NCI-H1436 treated with DMSO at 0.1 percent for 48 hours (cell line): ENCODE measurements around the gene C10orf71.

ENCODE experiments used
- DNase-seq: peaks from one replicate; lab custom pipeline; 2025; lab: John Stamatoyannopoulos, UW

The C10orf71 gene

GRCh38 chr10:49292565-49293207 lies 6.3 kb upstream of the C10orf71 start:
- DNase-seq: no peak

- DNase-seq: no peak
Measured at GRCh38 chr10:49293208-49293603, 5.8 kb upstream of the C10orf71 start.

GRCh38 chr10:49294731-49295130 lies 4.2 kb upstream of the C10orf71 start:
- no peak for DNase-seq

GRCh38 chr10:49295297-49295696 lies 3.7 kb upstream of the C10orf71 start:
- no peak for DNase-seq

GRCh38 chr10:49296382-49296781 lies 2.6 kb upstream of the C10orf71 start:
- DNase-seq: no peak

- DNase-seq: no peak
Measured at GRCh38 chr10:49296836-49297235, 2.1 kb upstream of the C10orf71 start.

- DNase-seq: no peak
Measured at GRCh38 chr10:49297818-49298670, 926 bp upstream of the C10orf71 start.

GRCh38 chr10:49298671-49298982 lies 343 bp upstream of the C10orf71 start:
- no peak for DNase-seq

- DNase-seq: no peak
Measured at GRCh38 chr10:49299816-49300139, 808 bp downstream of the C10orf71 start.

GRCh38 chr10:49300140-49300974 lies 1.4 kb downstream of the C10orf71 start:
- no peak for DNase-seq

- DNase-seq: no peak
Measured at GRCh38 chr10:49301302-49301701, 2.3 kb downstream of the C10orf71 start.

- DNase-seq: no peak
Measured at GRCh38 chr10:49302088-49302487, 3.1 kb downstream of the C10orf71 start.

- DNase-seq: no peak
Measured at GRCh38 chr10:49303711-49304110, 4.7 kb downstream of the C10orf71 start.

GRCh38 chr10:49304137-49304536 lies 5.2 kb downstream of the C10orf71 start:
- no peak for DNase-seq

GRCh38 chr10:49307921-49308320 lies 9.0 kb downstream of the C10orf71 start:
- no peak for DNase-seq

GRCh38 chr10:49308881-49309280 lies 9.9 kb downstream of the C10orf71 start:
- no peak for DNase-seq

- DNase-seq: no peak
Measured at GRCh38 chr10:49309691-49310411, 10.9 kb downstream of the C10orf71 start.

GRCh38 chr10:49310460-49310859 lies 11.5 kb downstream of the C10orf71 start:
- DNase-seq: no peak

GRCh38 chr10:49310901-49311554 lies 12.1 kb downstream of the C10orf71 start:
- no peak for DNase-seq

- no peak for DNase-seq
Measured at GRCh38 chr10:49311555-49312236, 12.7 kb downstream of the C10orf71 start.

- DNase-seq: no peak
Measured at GRCh38 chr10:49312246-49312869, 13.4 kb downstream of the C10orf71 start.
